Measurements from ENCODE around the gene PDE8B. TPM values are rescaled to one million over a fixed set of nuclear protein-coding genes. Genes with fewer than 3 reads are reported as not detected.

Gene PDE8B
- total RNA-seq, 1 donor from 2014 or later = 0.18 TPM

- no peak overlapping the region for H2AFZ ChIP-seq (ENCODE audit: low read depth, low read length)
- no peaks in the 10 kb centered on the region for H3K27me3 ChIP-seq (ENCODE audit: insufficient read depth, low read length)
- no peak overlapping the region for H3K9ac ChIP-seq (ENCODE audit: low read length)
- Mint-ChIP-seq H3K27me3 (ENCODE audit: low read depth, unreplicated experiment) (no peaks in the 10 kb centered on the region), H3K4me1 (ENCODE audit: low read depth, unreplicated experiment) (peaks cover 13% of the 10 kb centered on the region), H3K4me3 (ENCODE audit: unreplicated experiment) (no peak overlapping the region), H3K27ac (ENCODE audit: unreplicated experiment) (peak overlapping the region; percentile 91), H3K36me3 (ENCODE audit: low read depth, unreplicated experiment) (peaks cover 16% of the 10 kb centered on the region), H3K9me3 (ENCODE audit: unreplicated experiment) (peaks cover 3% of the 10 kb centered on the region)
- H4K20me1 ChIP-seq (ENCODE audit: insufficient read depth, low read length) = no peaks in the 10 kb centered on the region
- FAIRE-seq (peak; percentile 90), DNase-seq (ENCODE audit: low read depth) (peak; percentile 35)
- H3K4me1 ChIP-seq (ENCODE audit: insufficient read depth, low read length) = peaks cover 22% of the 10 kb centered on the region
- no peaks in the 10 kb centered on the region for H3K79me2 ChIP-seq (ENCODE audit: insufficient read depth, low read length)
- H3K36me3 ChIP-seq (ENCODE audit: insufficient read depth, low read length) = peaks cover 7% of the 10 kb centered on the region
- H3K4me3 ChIP-seq (ENCODE audit: insufficient read depth, low read depth, low read length) = no peak overlapping the region
- H3K27ac ChIP-seq (ENCODE audit: low read depth, low read length) = peak overlapping the region; percentile 18
- H3K9me3 ChIP-seq (ENCODE audit: insufficient read depth, low read depth, low read length) = no peaks in the 10 kb centered on the region
- no peak for TF ChIP-seq CTCF (IDR thresholded peaks at IDR 0.05; ENCODE audit: insufficient read depth, low read depth, low read length)
- TF ChIP-seq EZH2 (IDR thresholded peaks at IDR 0.05; ENCODE audit: insufficient read depth, low read length) = no peak
- peak overlapping the region; percentile 42 for H3K4me2 ChIP-seq (ENCODE audit: low read length)
These were observed 216.2 kb downstream of the PDE8B start for GRCh38 chr5:77426670-77427069.

GRCh38 chr5:77427998-77428397 lies 217.5 kb downstream of the PDE8B start:
- peaks cover 13% of the 10 kb centered on the region for H3K4me1 Mint-ChIP-seq (ENCODE audit: low read depth, unreplicated experiment)
- no peak overlapping the region for H3K27ac ChIP-seq (ENCODE audit: low read depth, low read length)
- no peak for TF ChIP-seq EZH2 (IDR thresholded peaks at IDR 0.05; ENCODE audit: insufficient read depth, low read length)
- no peak for TF ChIP-seq CTCF (IDR thresholded peaks at IDR 0.05; ENCODE audit: insufficient read depth, low read depth, low read length)

GRCh38 chr5:77428526-77428925 lies 218.0 kb downstream of the PDE8B start:
- Histone ChIP-seq H3K9ac (ENCODE audit: low read length) (no peak overlapping the region), H3K27me3 (ENCODE audit: insufficient read depth, low read length) (no peaks in the 10 kb centered on the region), H3K4me2 (ENCODE audit: low read length) (no peak overlapping the region), H2AFZ (ENCODE audit: low read depth, low read length) (no peak overlapping the region), H3K79me2 (ENCODE audit: insufficient read depth, low read length) (no peaks in the 10 kb centered on the region), H4K20me1 (ENCODE audit: insufficient read depth, low read length) (no peaks in the 10 kb centered on the region), H3K9me3 (ENCODE audit: insufficient read depth, low read depth, low read length) (no peaks in the 10 kb centered on the region), H3K4me1 (ENCODE audit: insufficient read depth, low read length) (peaks cover 25% of the 10 kb centered on the region), H3K36me3 (ENCODE audit: insufficient read depth, low read length) (peaks cover 18% of the 10 kb centered on the region), H3K4me3 (ENCODE audit: insufficient read depth, low read depth, low read length) (no peak overlapping the region), H3K27ac (ENCODE audit: low read depth, low read length) (no peak overlapping the region)
- Mint-ChIP-seq H3K27ac (ENCODE audit: unreplicated experiment) (no peak overlapping the region), H3K36me3 (ENCODE audit: low read depth, unreplicated experiment) (peaks cover 19% of the 10 kb centered on the region), H3K4me3 (ENCODE audit: unreplicated experiment) (no peak overlapping the region), H3K27me3 (ENCODE audit: low read depth, unreplicated experiment) (no peaks in the 10 kb centered on the region), H3K9me3 (ENCODE audit: unreplicated experiment) (no peaks in the 10 kb centered on the region), H3K4me1 (ENCODE audit: low read depth, unreplicated experiment) (peaks cover 13% of the 10 kb centered on the region)
- FAIRE-seq (no peak), DNase-seq (ENCODE audit: low read depth) (no peak)
- TF ChIP-seq EZH2 (IDR thresholded peaks at IDR 0.05; ENCODE audit: insufficient read depth, low read length) (no peak), CTCF (IDR thresholded peaks at IDR 0.05; ENCODE audit: insufficient read depth, low read depth, low read length) (no peak)

More at GRCh38 chr5:77427998-77428397, 217.5 kb downstream of the PDE8B start:
- H3K4me3 ChIP-seq (ENCODE audit: insufficient read depth, low read depth, low read length) = no peak overlapping the region
- H3K4me2 ChIP-seq (ENCODE audit: low read length) = no peak overlapping the region
- no peak overlapping the region for H3K4me3 Mint-ChIP-seq (ENCODE audit: unreplicated experiment)
- DNase-seq (ENCODE audit: low read depth) (no peak), FAIRE-seq (no peak)
- no peak overlapping the region for H3K9ac ChIP-seq (ENCODE audit: low read length)
- H3K27me3 Mint-ChIP-seq (ENCODE audit: low read depth, unreplicated experiment) = no peaks in the 10 kb centered on the region
- H3K36me3 ChIP-seq (ENCODE audit: insufficient read depth, low read length) = peaks cover 16% of the 10 kb centered on the region
- no peaks in the 10 kb centered on the region for H4K20me1 ChIP-seq (ENCODE audit: insufficient read depth, low read length)
- no peaks in the 10 kb centered on the region for H3K9me3 ChIP-seq (ENCODE audit: insufficient read depth, low read depth, low read length)
- H3K9me3 Mint-ChIP-seq (ENCODE audit: unreplicated experiment) = no peaks in the 10 kb centered on the region
- no peak overlapping the region for H3K27ac Mint-ChIP-seq (ENCODE audit: unreplicated experiment)
- H3K27me3 ChIP-seq (ENCODE audit: insufficient read depth, low read length) = no peaks in the 10 kb centered on the region
- H3K79me2 ChIP-seq (ENCODE audit: insufficient read depth, low read length) = no peaks in the 10 kb centered on the region
- H3K36me3 Mint-ChIP-seq (ENCODE audit: low read depth, unreplicated experiment) = peaks cover 17% of the 10 kb centered on the region
- H3K4me1 ChIP-seq (ENCODE audit: insufficient read depth, low read length) = peaks cover 25% of the 10 kb centered on the region
- no peak overlapping the region for H2AFZ ChIP-seq (ENCODE audit: low read depth, low read length)
